Pancreas (tissue), 10 donors: ENCODE results near the gene OSBPL6. TPM values are rescaled to one million over a fixed set of nuclear protein-coding genes. Genes with fewer than 3 reads are reported as not detected.
"Not testable (repeated sequence)": the region's sequence is repeated elsewhere in the genome, so short reads cannot be mapped to it uniquely, and the experiment has no call there.

Experiments used
- ATAC-seq, 4 donors: fragments of 200-7000 bp; cut with Tn5 transposase; one replicate each; pipeline versions ENCODE4 v1.8.0 to v1.9.1; 2020; ENCODE audit warnings: mild to moderate bottlenecking in 4 of 4, moderate library complexity in 4 of 4
- DNase-seq, 6 donors: peaks; one replicate each; pipeline ENCODE4 v3.0.0-alpha.2; 2020
- FAIRE-seq: peaks from 2 replicates; lab custom pipeline; 2012; peaks lifted over from hg19 to GRCh38; lab: Jason Lieb, UNC
- H3K27ac ChIP-seq, 4 donors: fragments of 200-600 bp; sonication (generic); 1 replicate in 3 of 4; 2 replicates in 1 of 4; pipeline versions ENCODE4 v1.5.0 to v1.8.0; 2020
- H3K27me3 ChIP-seq, 4 donors: fragments of 200-600 bp; one replicate each; pipeline ENCODE4 v1.8.0; 2021
- H3K36me3 ChIP-seq, 3 donors: fragments of 200-600 bp; sonication (generic) in 1 of 3; one replicate each; pipeline versions ENCODE4 v1.5.0 to v1.8.0; 2020 to 2021
- H3K4me1 ChIP-seq, 3 donors: fragments of 200-600 bp; one replicate each; pipeline ENCODE4 v1.8.0; 2021
- H3K4me3 ChIP-seq, 4 donors: fragments of 200-600 bp; sonication (generic) in 2 of 4; one replicate each; pipeline versions ENCODE4 v1.5.0 to v1.8.0; 2020 to 2021
- H3K9me3 ChIP-seq, 4 donors: fragments of 200-600 bp; one replicate each; pipeline ENCODE4 v1.8.0; 2021
- CTCF ChIP-seq, 4 donors: fragments of 200-600 bp; sonication (generic) in 3 of 4; IDR thresholded peaks; one replicate each; pipeline versions ENCODE4 v1.5.0 to v1.8.0; 2021; ENCODE audit warnings: antibody characterized with exemption in 4 of 4
- WGBS, 2 donors: extraction: QIAGEN DNeasy Blood & Tissue Kit; methylation state at CpG; one replicate each; pipeline ENCODE4 v1.1.7; 2013; 5-methylcytosine and 5-hydroxymethylcytosine counted together
- intact Hi-C, 3 donors: fragments of 100-400 bp; cut with DNase I; formaldehyde crosslinking; loops; one replicate each; pipeline versions ENCODE4 v1.11.1 to v1.14.2; 2022
- polyA plus RNA-seq, 2 donors: library from polyadenylated mRNA; stranded (reverse); fragments of 200-250 nt; gene quantifications; one replicate each; pipeline ENCODE4 v1.2.3, GENCODE V29; 2013
- total RNA-seq, 6 donors: library from RNA; stranded (reverse); fragmentation: NEBNext Ultra II Directional in 4 of 6; extraction: Animal tissue kit (Norgen Biotek cat#: 25700) in 4 of 6; gene quantifications; one replicate each; pipeline versions ENCODE4 v1.2.1 to v1.2.4, GENCODE V29; 2021 to 2023
- donor health status: healthy with polysubstance abuse.
- donor health status: DM: no; HTN: no; CAD: no; lungs with moderate emphysema.
- donor health status: DM: no; HTN: no; CAD: no.
- donor health status: control.
- donor health status: control.
- donor health status: Bipolar disorder and iron deficiency.
- donor health status: DM: yes; HTN: yes; CAD: no.
- donor health status: DM: no; HTN: no; CAD: no.
- donor health status: DM: no; HTN: no; CAD: no.
- donor health status: DM: yes; HTN: yes; CAD: no.

Gene OSBPL6
- total and polyA plus RNA-seq, 8 donors, result 0.30 to 1.4 (median 0.79) TPM

GRCh38 chr2:178315488-178315948 is 121.2 kb downstream of the OSBPL6 start:
- H3K27ac ChIP-seq, result peak overlapping the region in 1 of 4 donors; percentile 17
- no peak for TF ChIP-seq CTCF (IDR thresholded peaks at IDR 0.05)
- H3K9me3 ChIP-seq, result no peaks in the 10 kb centered on the region
- intact Hi-C loops, result loop anchor here in 1 of 3 donors (10.0 kb wide), 1 partner anchor 89 kb away; no protein-coding TSS in a partner anchor
- H3K4me1 ChIP-seq, result peaks cover 0 to 18% (median 0%) of the 10 kb centered on the region in 3 donors
- H3K36me3 ChIP-seq, result no peaks in the 10 kb centered on the region
- ATAC-seq, result peak in 2 of 4 donors; percentile 42 to 43
- no peaks in the 10 kb centered on the region for H3K27me3 ChIP-seq
- H3K4me3 ChIP-seq, result no peak overlapping the region
- no peak for DNase-seq
- no peak for FAIRE-seq
- WGBS, 2 donors, result 13 to 14% methylated on average over 3 of the region's 3 CpGs

GRCh38 chr2:178317811-178318210 is 123.5 kb downstream of the OSBPL6 start:
- ATAC-seq (peak in 2 of 4 donors; percentile 38 to 41), FAIRE-seq (no peak)
- no peak for TF ChIP-seq CTCF (IDR thresholded peaks at IDR 0.05)

GRCh38 chr2:178320011-178320585 is 125.8 kb downstream of the OSBPL6 start:
- H3K36me3 ChIP-seq, result no peaks in the 10 kb centered on the region
- H3K9me3 ChIP-seq, result no peaks in the 10 kb centered on the region
- peak overlapping the region in 2 of 4 donors; percentile 8 to 9 for H3K27ac ChIP-seq
- H3K4me3 ChIP-seq, result no peak overlapping the region
- no peak for DNase-seq
- ATAC-seq, result peak in 1 of 4 donors; percentile 44
- peaks cover 0 to 18% (median 0%) of the 10 kb centered on the region in 3 donors for H3K4me1 ChIP-seq
- no peak for TF ChIP-seq CTCF (IDR thresholded peaks at IDR 0.05)
- no peaks in the 10 kb centered on the region for H3K27me3 ChIP-seq
- intact Hi-C loops, result no loop called here
- FAIRE-seq, result no peak
- WGBS, 2 donors, result 39 to 40% methylated on average over 4 of the region's 4 CpGs

More at GRCh38 chr2:178317811-178318210, 123.5 kb downstream of the OSBPL6 start:
- peaks cover 0 to 20% (median 0%) of the 10 kb centered on the region in 3 donors for H3K4me1 ChIP-seq
- H3K9me3 ChIP-seq, result no peaks in the 10 kb centered on the region
- no peak overlapping the region for H3K27ac ChIP-seq
- no peaks in the 10 kb centered on the region for H3K27me3 ChIP-seq
- H3K36me3 ChIP-seq, result no peaks in the 10 kb centered on the region
- intact Hi-C loops, result loop anchor here in 1 of 3 donors (10.0 kb wide), 1 partner anchor 87 kb away; no protein-coding TSS in a partner anchor
- 68 to 79% methylated on average over 3 of the region's 3 CpGs for WGBS, 2 donors
- no peak for DNase-seq
- no peak overlapping the region for H3K4me3 ChIP-seq

- Histone ChIP-seq H3K36me3 (no peaks in the 10 kb centered on the region), H3K4me1 (peaks cover 0 to 9% (median 0%) of the 10 kb centered on the region in 3 donors), H3K27me3 (no peaks in the 10 kb centered on the region), H3K4me3 (no peak overlapping the region), H3K27ac (no peak overlapping the region), H3K9me3 (no peaks in the 10 kb centered on the region)
- 57 to 60% methylated on average over 3 of the region's 3 CpGs for WGBS, 2 donors
- ATAC-seq (no peak), FAIRE-seq (no peak), DNase-seq (no peak)
- TF ChIP-seq CTCF (IDR thresholded peaks at IDR 0.05), result no peak
- intact Hi-C loops, result no loop called here
Measured at GRCh38 chr2:178322068-178322467, 127.8 kb downstream of the OSBPL6 start.

- intact Hi-C loops, DNase-seq, H3K27ac ChIP-seq, FAIRE-seq, H3K4me3 ChIP-seq, H3K9me3 ChIP-seq, ATAC-seq, H3K4me1 ChIP-seq, H3K36me3 ChIP-seq, H3K27me3 ChIP-seq: not testable (repeated sequence)
- 82 to 91% methylated on average over 6 of the region's 6 CpGs for WGBS, 2 donors
Measured at GRCh38 chr2:178323331-178323730, 129.0 kb downstream of the OSBPL6 start.
